Mucosa of descending colon (tissue), 3 donors: Measurements from ENCODE around the gene SOS2. TPM values are rescaled to one million over a fixed set of nuclear protein-coding genes. Genes with fewer than 3 reads are reported as not detected.

Experiments used
- ATAC-seq: fragments of 200-7000 bp; cut with Tn5 transposase; one replicate; pipeline ENCODE4 v1.9.1; 2020; ENCODE audit warnings: mild to moderate bottlenecking, moderate library complexity
- DNase-seq, 3 donors: peaks; one replicate each; pipeline ENCODE4 v3.0.0-alpha.2; 2020
- H3K36me3 ChIP-seq: fragments of 200-600 bp; one replicate; pipeline ENCODE4 v1.8.0; 2021; ENCODE audit warnings: low read depth, mild to moderate bottlenecking
- H3K4me1 ChIP-seq: fragments of 200-600 bp; one replicate; pipeline ENCODE4 v1.8.0; 2021; ENCODE audit warnings: low read depth, mild to moderate bottlenecking
- H3K4me3 ChIP-seq: fragments of 200-600 bp; one replicate; pipeline ENCODE4 v1.8.0; 2021; ENCODE audit warnings: mild to moderate bottlenecking
- H3K9me3 ChIP-seq: fragments of 200-600 bp; one replicate; pipeline ENCODE4 v1.8.0; 2021; ENCODE audit warnings: mild to moderate bottlenecking
- CTCF ChIP-seq: fragments of 200-600 bp; IDR thresholded peaks from one replicate; pipeline ENCODE4 v1.8.0; 2022; ENCODE audit warnings: antibody characterized with exemption, mild to moderate bottlenecking
- intact Hi-C, 2 donors: fragments of 100-400 bp; cut with DNase I in 1 of 2; cut with micrococcal nuclease in 1 of 2; formaldehyde crosslinking; loops; one replicate each; pipeline versions ENCODE4 v1.11.0 to v1.11.1; 2022; cut with DNase I, micrococcal nuclease
- total RNA-seq, 3 donors: library from RNA; stranded (reverse); fragmentation: NEBNext Ultra II Directional in 2 of 3; extraction: Animal tissue kit (Norgen Biotek cat#: 25700) in 2 of 3; gene quantifications; one replicate each; pipeline versions ENCODE4 v1.2.1 to v1.2.4, GENCODE V29; 2021 to 2023
- donor health status: DM: no; HTN: no; CAD: no; lungs with moderate emphysema.
- donor health status: DM: no; HTN: no; CAD: no.
- donor health status: DM: no; HTN: yes; CAD: no.

The SOS2 gene
- total RNA-seq, 3 donors from 2014 or later: 38.0 to 60.2 (median 44.4) TPM

GRCh38 chr14:50086321-50086711 is 145.1 kb downstream of the SOS2 start:
- intact Hi-C loops: no loop called here
- H3K36me3 ChIP-seq: no peaks in the 10 kb centered on the region
- no peak for DNase-seq
- TF ChIP-seq CTCF: no peak
- ATAC-seq: no peak
- no peak overlapping the region for H3K4me3 ChIP-seq
- H3K9me3 ChIP-seq: no peaks in the 10 kb centered on the region
- peaks cover 8% of the 10 kb centered on the region for H3K4me1 ChIP-seq

GRCh38 chr14:50085570-50086320 is 145.6 kb downstream of the SOS2 start:
- ATAC-seq: peak; percentile 30
- no peaks in the 10 kb centered on the region for H3K36me3 ChIP-seq
- no peak for DNase-seq
- no peaks in the 10 kb centered on the region for H3K9me3 ChIP-seq
- intact Hi-C loops: no loop called here
- H3K4me3 ChIP-seq: no peak overlapping the region
- peaks cover 8% of the 10 kb centered on the region for H3K4me1 ChIP-seq
- no peak for TF ChIP-seq CTCF

GRCh38 chr14:50084666-50085065 is 146.7 kb downstream of the SOS2 start:
- Histone ChIP-seq H3K4me3 (no peak overlapping the region), H3K9me3 (no peaks in the 10 kb centered on the region), H3K36me3 (no peaks in the 10 kb centered on the region), H3K4me1 (peaks cover 8% of the 10 kb centered on the region)
- ATAC-seq: no peak
- DNase-seq: no peak
- intact Hi-C loops: no loop called here
- TF ChIP-seq CTCF: no peak

GRCh38 chr14:50083467-50084337 is 147.7 kb downstream of the SOS2 start:
- DNase-seq: peak in 1 of 3 donors; percentile 1
- TF ChIP-seq CTCF: no peak
- peak; percentile 21 for ATAC-seq
- Histone ChIP-seq H3K36me3 (no peaks in the 10 kb centered on the region), H3K4me1 (peaks cover 8% of the 10 kb centered on the region), H3K4me3 (no peak overlapping the region), H3K9me3 (no peaks in the 10 kb centered on the region)
- intact Hi-C loops: no loop called here

- no peak overlapping the region for H3K4me3 ChIP-seq
- intact Hi-C loops: no loop called here
- no peaks in the 10 kb centered on the region for H3K9me3 ChIP-seq
- TF ChIP-seq CTCF: no peak
- peaks cover 7% of the 10 kb centered on the region for H3K4me1 ChIP-seq
- H3K36me3 ChIP-seq: no peaks in the 10 kb centered on the region
- peak in 2 of 3 donors; percentile 56 to 81 for DNase-seq
- peak; percentile 85 for ATAC-seq
These were observed 148.5 kb downstream of the SOS2 start for GRCh38 chr14:50082784-50083466.
